ENCODE data around the gene KDM3B. TPM values are rescaled to one million over a fixed set of nuclear protein-coding genes. Genes with fewer than 3 reads are reported as not detected.

The KDM3B gene
- total and polyA plus RNA-seq, 9 of the 15 experiments (the other 6 are each of a cell fraction or from before 2014, with no cell fraction given) = 13.8 to 62.8 (median 41.9) TPM

DNA sequence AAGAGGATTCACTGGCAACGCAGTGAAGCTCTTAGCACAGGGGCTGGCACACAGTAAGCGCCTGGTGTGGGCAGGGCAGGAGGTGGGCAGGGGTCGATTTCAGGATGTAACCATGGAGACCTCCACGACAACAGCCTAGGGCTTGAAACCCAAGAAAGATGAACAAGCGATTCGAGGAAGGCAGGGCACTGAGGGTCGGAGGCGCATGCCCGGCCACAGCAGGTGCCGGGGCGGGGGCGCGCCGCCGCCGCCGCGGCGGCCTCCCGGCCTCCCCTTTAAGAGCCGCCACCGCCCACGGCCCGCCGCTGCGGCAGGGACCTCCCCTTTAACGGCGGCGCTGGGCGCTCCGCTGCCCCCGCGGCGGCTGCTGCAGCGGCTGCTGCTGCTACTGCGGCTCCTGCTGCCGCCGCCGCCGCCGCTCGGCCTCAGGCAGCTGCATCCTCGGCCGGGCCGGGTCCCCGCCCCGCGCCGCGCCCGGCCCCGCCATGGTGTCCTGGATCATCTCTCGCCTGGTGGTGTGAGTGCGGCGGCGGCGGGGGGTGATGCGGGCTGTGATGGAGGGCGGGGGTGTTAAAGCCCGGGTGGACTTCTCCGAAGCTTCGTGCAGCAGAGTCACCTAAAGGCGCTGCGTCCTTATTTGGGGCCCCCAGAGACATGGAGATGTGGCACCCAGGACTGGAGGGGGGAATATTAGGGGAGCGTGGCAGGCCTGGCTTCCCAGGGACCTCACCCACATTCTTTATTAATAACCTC is 86.4 kb downstream of the KDM3B start, which contains the start of gene REEP2:
Gene REEP2 (plus strand): TSS at position 334 of the 753 bp plus-strand sequence. CDS start 152 bp downstream, at position 486.
- Histone ChIP-seq H3K9me1 (ENCODE audit: control insufficient read depth, insufficient read depth, low read length) (no peaks in the 10 kb centered on the region), H3K9me3 (replicated peaks; ENCODE audit: control insufficient read depth, insufficient read depth, low read depth, low read length) (no peaks in the 10 kb centered on the region), H3K36me3 (ENCODE audit: control insufficient read depth, insufficient read depth, low read length) (peaks cover 26% of the 10 kb centered on the region), H3K27me3 (ENCODE audit: control insufficient read depth in 2 of 2, insufficient read depth in 2 of 2, low read length in 2 of 2) (no peaks in the 10 kb centered on the region), H3K4me1 (replicated peaks in 1 of 2; ENCODE audit: control insufficient read depth in 2 of 2, insufficient read depth in 2 of 2, low read length in 2 of 2) (peaks cover 7 to 20% of the 10 kb centered on the region in 2 experiments; a peak in 4 of 5 replicates), H3K9ac (ENCODE audit: insufficient read depth in 1 of 2, low read depth in 2 of 2, low read length in 2 of 2) (peak within 1 kb of the TSS in 1 of 2 experiments; percentile 59; a peak in 2 of 4 replicates), H4K20me1 (replicated peaks; ENCODE audit: control insufficient read depth, insufficient read depth, low read length) (peaks cover 4% of the 10 kb centered on the region; the same call in 1 of the 2 replicates), H3K79me2 (ENCODE audit: control insufficient read depth, insufficient read depth, low read length) (no peaks in the 10 kb centered on the region), H3K27ac (ENCODE audit: extremely low read depth, low read depth, low read length) (no peak within 1 kb of the TSS), H3K4me2 (ENCODE audit: insufficient read depth, low read length) (peak within 1 kb of the TSS; percentile 71), H2AFZ (ENCODE audit: low read depth, low read length) (peak within 1 kb of the TSS; percentile 30), H3K4me3 (peak within 1 kb of the TSS; percentile 48)
- 4% methylated on average over 43 of the region's 65 CpGs for WGBS (ENCODE audit: insufficient coverage, low coverage, missing lambda C conversion rate)
- in situ Hi-C loops (cut with MboI) (no loop called here), intact Hi-C loops (cut with micrococcal nuclease) (no loop called here)
- BruUV-seq (replicated peaks) = no TSS peak
- ATAC-seq (peak; percentile 89), DNase-seq (ENCODE audit: extremely low read depth in 1 of 4, low spot score in 3 of 4) (peak; percentile 65 to 92 (median 84)), FAIRE-seq (no peak)
- CTCF ChIA-PET (ENCODE audit: low intra/inter-chr PET ratio) = interaction anchor here (0.7 kb wide), 2 partner anchors 109 to 938 kb away, joined by 3 to 4 read pairs; no protein-coding TSS in a partner anchor
- POLR2A ChIA-PET = interaction anchor here (0.6 to 1.7 kb wide), 8 partner anchors 9 to 445 kb away, joined by 3 to 5 read pairs (median 4); partner anchors contain the start of gene EGR1
- TF ChIP-seq MTA3 (IDR thresholded peaks at IDR 0.05; ENCODE audit: borderline replicate concordance) = 0 out of 2 replicates have a peak, but pooled peaks have one; percentile 11
- TF ChIP-seq HMGN3 (IDR thresholded peaks at IDR 0.05; ENCODE audit: borderline replicate concordance, extremely low read depth, insufficient read length, low read depth, low read length) = peak; percentile 52
- peak; percentile 69; the same call in 1 of the 2 replicates for TF ChIP-seq CTBP1 (IDR thresholded peaks at IDR 0.05; ENCODE audit: borderline replicate concordance)
- TF ChIP-seq CCNT2 (IDR thresholded peaks at IDR 0.05; ENCODE audit: borderline replicate concordance, extremely low read depth, insufficient read length, low read depth, low read length) = peak; percentile 83
- TF ChIP-seq, protein P1, sequence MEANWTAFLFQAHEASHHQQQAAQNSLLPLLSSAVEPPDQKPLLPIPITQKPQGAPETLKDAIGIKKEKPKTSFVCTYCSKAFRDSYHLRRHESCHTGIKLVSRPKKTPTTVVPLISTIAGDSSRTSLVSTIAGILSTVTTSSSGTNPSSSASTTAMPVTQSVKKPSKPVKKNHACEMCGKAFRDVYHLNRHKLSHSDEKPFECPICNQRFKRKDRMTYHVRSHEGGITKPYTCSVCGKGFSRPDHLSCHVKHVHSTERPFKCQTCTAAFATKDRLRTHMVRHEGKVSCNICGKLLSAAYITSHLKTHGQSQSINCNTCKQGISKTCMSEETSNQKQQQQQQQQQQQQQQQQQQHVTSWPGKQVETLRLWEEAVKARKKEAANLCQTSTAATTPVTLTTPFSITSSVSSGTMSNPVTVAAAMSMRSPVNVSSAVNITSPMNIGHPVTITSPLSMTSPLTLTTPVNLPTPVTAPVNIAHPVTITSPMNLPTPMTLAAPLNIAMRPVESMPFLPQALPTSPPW (CRISPR knock-in tag; IDR thresholded peaks at IDR 0.05) = peak; percentile 75
- TF ChIP-seq SMAD4 (CRISPR knock-in tag; conservative IDR thresholded peaks at IDR 0.05) = peak; percentile 90
- peak; percentile 69 for TF ChIP-seq CXXC5 (CRISPR knock-in tag; IDR thresholded peaks at IDR 0.05)
- peak in 1 of 2 experiments; percentile 55; a peak in 1 of 4 replicates for TF ChIP-seq NONO (IDR thresholded peaks at IDR 0.05; ENCODE audit: low read depth in 2 of 2, low read length in 1 of 2)
- TF ChIP-seq YY1 (IDR thresholded peaks at IDR 0.05; ENCODE audit: borderline replicate concordance in 1 of 3, control insufficient read depth in 1 of 3, extremely low read depth in 1 of 3, insufficient read depth in 3 of 3, insufficient read length in 1 of 3, insufficient replicate concordance in 2 of 3, low read depth in 1 of 3, low read length in 2 of 3) = peak in 1 of 3 experiments; percentile 6
- no peak for TF ChIP-seq ZFX (CRISPR knock-in tag; IDR thresholded peaks at IDR 0.05)
- TF ChIP-seq, protein P2, sequence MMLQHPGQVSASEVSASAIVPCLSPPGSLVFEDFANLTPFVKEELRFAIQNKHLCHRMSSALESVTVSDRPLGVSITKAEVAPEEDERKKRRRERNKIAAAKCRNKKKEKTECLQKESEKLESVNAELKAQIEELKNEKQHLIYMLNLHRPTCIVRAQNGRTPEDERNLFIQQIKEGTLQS (IDR thresholded peaks at IDR 0.05) = no peak
- TF ChIP-seq, protein P2 (CRISPR knock-in tag; conservative IDR thresholded peaks at IDR 0.05) = no peak
- TF ChIP-seq, protein P3, sequence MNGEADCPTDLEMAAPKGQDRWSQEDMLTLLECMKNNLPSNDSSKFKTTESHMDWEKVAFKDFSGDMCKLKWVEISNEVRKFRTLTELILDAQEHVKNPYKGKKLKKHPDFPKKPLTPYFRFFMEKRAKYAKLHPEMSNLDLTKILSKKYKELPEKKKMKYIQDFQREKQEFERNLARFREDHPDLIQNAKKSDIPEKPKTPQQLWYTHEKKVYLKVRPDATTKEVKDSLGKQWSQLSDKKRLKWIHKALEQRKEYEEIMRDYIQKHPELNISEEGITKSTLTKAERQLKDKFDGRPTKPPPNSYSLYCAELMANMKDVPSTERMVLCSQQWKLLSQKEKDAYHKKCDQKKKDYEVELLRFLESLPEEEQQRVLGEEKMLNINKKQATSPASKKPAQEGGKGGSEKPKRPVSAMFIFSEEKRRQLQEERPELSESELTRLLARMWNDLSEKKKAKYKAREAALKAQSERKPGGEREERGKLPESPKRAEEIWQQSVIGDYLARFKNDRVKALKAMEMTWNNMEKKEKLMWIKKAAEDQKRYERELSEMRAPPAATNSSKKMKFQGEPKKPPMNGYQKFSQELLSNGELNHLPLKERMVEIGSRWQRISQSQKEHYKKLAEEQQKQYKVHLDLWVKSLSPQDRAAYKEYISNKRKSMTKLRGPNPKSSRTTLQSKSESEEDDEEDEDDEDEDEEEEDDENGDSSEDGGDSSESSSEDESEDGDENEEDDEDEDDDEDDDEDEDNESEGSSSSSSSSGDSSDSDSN (IDR thresholded peaks at IDR 0.05; ENCODE audit: borderline replicate concordance in 1 of 2, low read depth in 2 of 2, low read length in 2 of 2) = 0 out of 4 replicates have a peak, but pooled peaks of 1 of the 2 experiments have one; percentile 43
- 0 out of 2 replicates have a peak, but pooled peaks have one; percentile 33 for TF ChIP-seq CBX1 (IDR thresholded peaks at IDR 0.05; ENCODE audit: low read depth)
